Measurements from ENCODE around the gene TMEM187. TPM values are rescaled to one million over a fixed set of nuclear protein-coding genes. Genes with fewer than 3 reads are reported as not detected.

Gene TMEM187
- total and polyA plus RNA-seq, 2 of the 4 experiments (the other 2 are of a cell fraction): 3.4 to 6.2 TPM

DNA sequence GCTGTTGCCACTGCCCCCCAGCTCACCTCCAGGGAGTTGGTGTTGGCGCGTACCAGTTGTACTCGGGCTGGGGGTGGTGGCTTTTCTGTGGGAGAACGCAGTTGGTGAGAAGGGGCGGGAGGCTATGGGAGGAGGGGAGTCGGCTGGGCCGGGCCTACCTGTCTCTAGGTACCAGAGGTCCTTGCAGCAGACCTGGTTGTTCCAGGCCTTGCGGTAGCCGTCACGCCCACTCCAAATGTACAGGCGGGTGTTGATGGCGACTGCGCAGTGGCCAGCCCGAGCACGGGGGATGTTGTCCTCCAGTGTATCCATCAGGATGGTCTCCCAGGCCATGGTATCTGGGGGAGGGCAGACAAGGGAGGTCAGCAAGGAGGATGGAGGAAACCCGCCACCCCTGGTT lies 12.5 kb upstream of the TMEM187 start:
- Histone ChIP-seq H2AK5ac (ENCODE audit: low read depth, low read length) (no peak overlapping the region), H3K27ac (ENCODE audit: insufficient read depth, low read length) (no peak overlapping the region), H3K56ac (ENCODE audit: extremely low read depth, insufficient read depth, low read length) (no peak overlapping the region), H2BK120ac (ENCODE audit: low read depth, low read length) (no peak overlapping the region), H4K91ac (ENCODE audit: insufficient read depth, low read depth, low read length) (no peak overlapping the region), H3K79me1 (ENCODE audit: low read depth in 1 of 2, low read length in 2 of 2) (peaks cover 5 to 9% of the 10 kb centered on the region in 2 experiments), H3K4ac (ENCODE audit: low read depth, low read length) (no peak overlapping the region), H3K4me1 (ENCODE audit: control insufficient read depth, insufficient read depth, low read length) (no peaks in the 10 kb centered on the region), H3K27me3 (ENCODE audit: control insufficient read depth, insufficient read depth, low read length) (no peaks in the 10 kb centered on the region), H4K5ac (ENCODE audit: low read depth, low read length) (no peak overlapping the region), H3K4me2 (ENCODE audit: low read depth, low read length) (no peak overlapping the region), H2AK9ac (replicated peaks; ENCODE audit: low read depth, low read length, poor library complexity) (no peak overlapping the region), H3K9ac (ENCODE audit: low read depth, low read length) (no peak overlapping the region), H3K9me1 (ENCODE audit: insufficient read depth, low read length) (no peaks in the 10 kb centered on the region), H3K4me3 (ENCODE audit: insufficient read depth, low read depth, low read length) (no peak overlapping the region), H2BK15ac (ENCODE audit: low read depth, low read length) (no peak overlapping the region), H3K9me3 (ENCODE audit: control insufficient read depth, insufficient read depth, low read length) (no peaks in the 10 kb centered on the region), H2BK5ac (ENCODE audit: low read depth, low read length, poor library complexity, severe bottlenecking) (no peak overlapping the region), H3K23ac (ENCODE audit: low read depth, low read length) (no peak overlapping the region), H2BK20ac (ENCODE audit: low read depth, low read length) (no peak overlapping the region), H3K36me3 (ENCODE audit: control insufficient read depth, insufficient read depth, low read length) (peaks cover 81% of the 10 kb centered on the region), H2AFZ (replicated peaks; ENCODE audit: low read length, poor library complexity) (no peak overlapping the region), H3K14ac (replicated peaks; ENCODE audit: low read depth, low read length) (no peak overlapping the region), H4K8ac (ENCODE audit: low read depth in 2 of 2, low read length in 2 of 2) (no peak overlapping the region), H4K20me1 (ENCODE audit: insufficient read depth, low read length) (peaks cover 25% of the 10 kb centered on the region), H3K18ac (ENCODE audit: low read depth, low read length) (no peak overlapping the region)
- ChIA-PET CTCF (no interaction called here), POLR2A (ENCODE audit: unreplicated experiment) (no interaction called here)
- intact Hi-C loops (cut with micrococcal nuclease) (no loop called here), dilution Hi-C loops (cut with HindIII; ENCODE audit: low sequenced_read_pairs, unreplicated experiment) (no loop called here), in situ Hi-C loops (cut with MboI; ENCODE audit: low sequenced_read_pairs) (loop anchor here (10.0 kb wide), 1 partner anchor 195 kb away; the partner anchor contains the start of gene PLXNB3)
- ATAC-seq (ENCODE audit: low read depth) (no peak), DNase-seq (no peak)
- TF ChIP-seq RFX5 (IDR thresholded peaks at IDR 0.05; ENCODE audit: low read depth, low read length) (no peak), POLR2A (IDR thresholded peaks at IDR 0.05; ENCODE audit: low read depth, low read length) (no peak), CEBPB (IDR thresholded peaks at IDR 0.05; ENCODE audit: low read depth, low read length) (no peak), MAZ (IDR thresholded peaks at IDR 0.05; ENCODE audit: borderline replicate concordance, low read depth, low read length) (no peak), CHD1 (IDR thresholded peaks at IDR 0.05; ENCODE audit: low read depth, low read length) (no peak), RAD21 (IDR thresholded peaks at IDR 0.05; ENCODE audit: low read length) (no peak), MAFK (IDR thresholded peaks at IDR 0.05; ENCODE audit: low read depth, low read length) (no peak)
- TF ChIP-seq, protein P1, sequence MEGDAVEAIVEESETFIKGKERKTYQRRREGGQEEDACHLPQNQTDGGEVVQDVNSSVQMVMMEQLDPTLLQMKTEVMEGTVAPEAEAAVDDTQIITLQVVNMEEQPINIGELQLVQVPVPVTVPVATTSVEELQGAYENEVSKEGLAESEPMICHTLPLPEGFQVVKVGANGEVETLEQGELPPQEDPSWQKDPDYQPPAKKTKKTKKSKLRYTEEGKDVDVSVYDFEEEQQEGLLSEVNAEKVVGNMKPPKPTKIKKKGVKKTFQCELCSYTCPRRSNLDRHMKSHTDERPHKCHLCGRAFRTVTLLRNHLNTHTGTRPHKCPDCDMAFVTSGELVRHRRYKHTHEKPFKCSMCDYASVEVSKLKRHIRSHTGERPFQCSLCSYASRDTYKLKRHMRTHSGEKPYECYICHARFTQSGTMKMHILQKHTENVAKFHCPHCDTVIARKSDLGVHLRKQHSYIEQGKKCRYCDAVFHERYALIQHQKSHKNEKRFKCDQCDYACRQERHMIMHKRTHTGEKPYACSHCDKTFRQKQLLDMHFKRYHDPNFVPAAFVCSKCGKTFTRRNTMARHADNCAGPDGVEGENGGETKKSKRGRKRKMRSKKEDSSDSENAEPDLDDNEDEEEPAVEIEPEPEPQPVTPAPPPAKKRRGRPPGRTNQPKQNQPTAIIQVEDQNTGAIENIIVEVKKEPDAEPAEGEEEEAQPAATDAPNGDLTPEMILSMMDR (conservative IDR thresholded peaks at IDR 0.05; ENCODE audit: low read depth, low read length): no peak
- TSS peak; percentile 40 for BruUV-seq (replicated peaks)
- 80% methylated on average over 3 of the region's 16 CpGs; no CpG with 5 or more reads in 1 of the 2 experiments for WGBS, 2 experiments (ENCODE audit: extremely low coverage in 2 of 2, insufficient read length in 1 of 2)

All from IMR-90 (cell line).